WERI-Rb-1 (cell line): ENCODE data around the gene MAST1.
"Not testable (repeated sequence)": the region's sequence is repeated elsewhere in the genome, so short reads cannot be mapped to it uniquely, and the experiment has no call there.

ENCODE experiments used
- DNase-seq: peaks from one replicate; pipeline ENCODE4 v3.0.0-alpha.2; 2020
- H3K27ac ChIP-seq: fragments of 250-450 bp; sonication (Bioruptor Pico); 2 replicates; pipeline ENCODE4 v1.5.1; 2020; ENCODE audit warnings: mild to moderate bottlenecking, moderate library complexity
- H3K27me3 ChIP-seq: fragments of 250-450 bp; sonication (Bioruptor Pico); 2 replicates; pipeline ENCODE4 v1.5.1; 2021; ENCODE audit warnings: mild to moderate bottlenecking, low read depth, moderate library complexity; ENCODE audit not compliant: insufficient read depth, severe bottlenecking
- H3K36me3 ChIP-seq: fragments of 250-450 bp; sonication (Bioruptor Pico); 2 replicates; pipeline ENCODE4 v1.5.1; 2020; ENCODE audit warnings: mild to moderate bottlenecking, moderate library complexity
- H3K4me3 ChIP-seq: 2 replicates; pipeline ENCODE4 v1.5.1; 2011; ENCODE audit warnings: low read depth, mild to moderate bottlenecking, control low read depth, low read length
- H3K9me3 ChIP-seq: fragments of 250-450 bp; sonication (Bioruptor Pico); 2 replicates; pipeline ENCODE4 v1.5.1; 2021; ENCODE audit warnings: mild to moderate bottlenecking, moderate library complexity; ENCODE audit not compliant: severe bottlenecking
- CTCF ChIP-seq: IDR thresholded peaks from 2 replicates; pipeline ENCODE4 v1.5.1; 2011; ENCODE audit warnings: low read depth, mild to moderate bottlenecking, control low read depth, inconsistent platforms, low read length

MAST1 gene

GRCh38 chr19:12913011-12913561, 74.8 kb downstream of the MAST1 start:
- Histone ChIP-seq H3K36me3 (peaks cover 5% of the 10 kb centered on the region), H3K9me3 (no peaks in the 10 kb centered on the region), H3K27me3 (no peaks in the 10 kb centered on the region), H3K27ac (peak overlapping the region; percentile 90), H3K4me3 (peak overlapping the region; percentile 40)
- peak; percentile 95 for DNase-seq
- no peak for TF ChIP-seq CTCF

GRCh38 chr19:12913851-12914690, 75.8 kb downstream of the MAST1 start:
- H3K4me3 ChIP-seq = no peak overlapping the region
- H3K27me3 ChIP-seq = no peaks in the 10 kb centered on the region
- H3K27ac ChIP-seq = peak overlapping the region; percentile 90
- H3K9me3 ChIP-seq = no peaks in the 10 kb centered on the region
- no peak for TF ChIP-seq CTCF
- H3K36me3 ChIP-seq = peaks cover 5% of the 10 kb centered on the region
- no peak for DNase-seq

DNA sequence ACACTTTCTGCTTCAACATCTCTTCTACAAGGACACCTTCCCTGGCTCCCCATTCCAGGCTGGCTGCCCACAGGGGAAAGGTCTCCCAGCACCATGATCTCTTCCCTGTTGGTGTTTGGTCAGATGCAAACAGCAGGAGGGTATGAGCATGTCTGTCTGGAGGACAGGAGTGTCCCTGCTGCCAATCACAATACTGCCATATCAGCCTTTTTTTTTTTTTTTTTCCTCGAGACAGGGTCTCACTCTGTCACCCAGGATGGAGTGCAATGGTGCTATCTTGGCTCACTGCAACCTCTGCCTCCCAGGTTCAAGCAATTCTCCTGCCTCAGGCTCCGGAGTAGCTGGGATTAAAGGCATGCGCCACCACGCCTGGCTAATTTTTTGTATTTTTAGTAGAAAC, 77.5 kb downstream of the MAST1 start:
- H3K36me3 ChIP-seq, H3K27ac ChIP-seq: not testable (repeated sequence)

DNA sequence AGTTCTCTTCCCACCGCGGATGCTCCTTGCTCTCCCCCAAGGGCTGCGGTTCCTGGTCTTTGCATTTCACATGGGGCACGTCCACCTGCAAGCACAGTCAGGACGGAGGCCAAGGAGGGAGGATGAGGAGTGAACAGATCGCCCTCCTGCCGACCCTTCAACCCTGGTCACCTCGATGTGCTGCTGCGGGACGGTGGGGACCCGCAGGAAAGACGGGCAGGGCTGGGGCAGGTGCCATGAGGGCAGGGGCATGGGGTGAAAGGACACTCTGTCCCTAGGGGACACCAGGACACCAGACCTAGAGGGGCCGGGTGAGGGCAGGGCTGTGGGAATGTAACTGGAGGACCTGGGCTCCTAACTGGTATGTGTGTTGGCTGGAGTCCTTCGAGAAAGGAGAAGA, 79.9 kb downstream of the MAST1 start:
- no peaks in the 10 kb centered on the region for H3K27me3 ChIP-seq
- H3K36me3 ChIP-seq = peaks cover 21% of the 10 kb centered on the region
- H3K4me3 ChIP-seq = no peak overlapping the region
- no peaks in the 10 kb centered on the region for H3K9me3 ChIP-seq
- no peak for DNase-seq
- no peak for TF ChIP-seq CTCF
- no peak overlapping the region for H3K27ac ChIP-seq

More for the DNA sequence above, 77.5 kb downstream of the MAST1 start:
- H3K27me3 ChIP-seq, H3K9me3 ChIP-seq, H3K4me3 ChIP-seq, DNase-seq: not testable (repeated sequence)

DNA sequence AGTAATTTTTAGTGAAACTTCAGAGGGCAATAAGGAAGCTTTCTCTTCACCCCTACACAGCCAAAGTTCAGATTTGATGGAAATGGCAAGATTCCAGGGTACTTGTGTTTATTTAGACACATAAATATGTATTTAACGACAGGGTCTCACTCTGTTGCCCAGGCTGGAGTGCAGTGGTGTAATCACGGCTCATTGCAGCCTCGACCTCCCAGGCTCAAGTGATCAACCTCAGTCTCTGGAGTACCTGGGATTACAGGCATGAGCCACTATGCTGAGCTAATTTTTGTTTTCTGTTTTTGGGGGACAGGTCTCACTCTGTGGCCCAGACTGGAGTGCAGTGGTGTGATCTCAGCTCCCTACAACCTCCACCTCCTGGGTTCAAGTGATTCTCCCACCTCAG, 82.7 kb downstream of the MAST1 start:
- H3K4me3 ChIP-seq = no peak overlapping the region
- no peak for TF ChIP-seq CTCF
- no peak overlapping the region for H3K27ac ChIP-seq
- H3K9me3 ChIP-seq = no peaks in the 10 kb centered on the region
- no peaks in the 10 kb centered on the region for H3K27me3 ChIP-seq
- DNase-seq = no peak
- H3K36me3 ChIP-seq = peaks cover 43% of the 10 kb centered on the region

- Histone ChIP-seq H3K36me3 (peaks cover 58% of the 10 kb centered on the region), H3K4me3 (no peak overlapping the region), H3K27me3 (no peaks in the 10 kb centered on the region), H3K9me3 (no peaks in the 10 kb centered on the region), H3K27ac (no peak overlapping the region)
- TF ChIP-seq CTCF = no peak
- DNase-seq = no peak
Observed at GRCh38 chr19:12922959-12923358, 84.6 kb downstream of the MAST1 start.
